HCT116 (cell line): Measurements from ENCODE around the gene AXIN2. TPM values are rescaled to one million over a fixed set of nuclear protein-coding genes. Genes with fewer than 3 reads are reported as not detected.

Source experiments
- ATAC-seq: fragments of 200-7000 bp; cut with Tn5 transposase; 2 replicates; pipeline ENCODE4 v1.9.1; 2020; ENCODE audit warnings: mild to moderate bottlenecking, moderate library complexity
- BruUV-seq: library from RNA; stranded (reverse); fragments of 400-500 nt; replicated peaks from 2 replicates; lab custom pipeline; 2021; lab: Mats Ljungman, UMichigan
- CTCF ChIA-PET: fragments of 300-600 bp; sonication (Branson Sonifier 250); formaldehyde crosslinking; loops from one replicate; lab custom pipeline; 2021; ENCODE audit warnings: antibody characterized with exemption; lab: Charles Lee
- POLR2A ChIA-PET: fragments of 300-600, 350-600 bp; sonication (Branson Sonifier 250); formaldehyde crosslinking; loops from one replicate; lab custom pipeline; 2021; ENCODE audit warnings: antibody characterized with exemption; lab: Charles Lee
- RAD21 ChIA-PET, 2 experiments: fragments of 300-600 bp; sonication (Branson Sonifier 250); formaldehyde crosslinking; loops; one replicate each; lab custom pipeline; 2023; ENCODE audit warnings: low total read pairs in 2 of 2; ENCODE audit not compliant: uncharacterized antibody in 2 of 2, unreplicated experiment in 2 of 2, low non-redundant PET in 1 of 2; lab: Charles Lee
- DNase-seq: peaks from one replicate; pipeline ENCODE4 v3.0.0-alpha.2; 2010; ENCODE audit warnings: low read depth, low spot score
- H2AFZ ChIP-seq: fragments of 200-600 bp; shearing (Covaris generic), sonication (generic); 2 replicates; pipeline ENCODE4 v1.6.1; 2017; ENCODE audit warnings: low read depth, mixed run types, mixed read lengths, antibody characterized with exemption, low read length; ENCODE audit not compliant: poor library complexity, severe bottlenecking
- H3K27ac ChIP-seq: 2 replicates; pipeline ENCODE4 v1.5.1; 2012; ENCODE audit warnings: low read depth, low read length
- H3K27me3 ChIP-seq: fragments of 200-600 bp; sonication (generic); 2 replicates; pipeline ENCODE4 v1.6.1; 2016; ENCODE audit warnings: mixed run types, low read length, mixed read lengths; ENCODE audit not compliant: insufficient read depth
- H3K36me3 ChIP-seq, 2 experiments: fragments of 200-500 bp in 1 of 2; fragments of 200-600 bp in 1 of 2; sonication (Bioruptor generic) in 1 of 2; sonication (generic) in 1 of 2; 2 replicates each; pipeline versions ENCODE4 v1.5.1 to v1.6.1; 2014 to 2016; ENCODE audit warnings: low read length in 2 of 2, inconsistent platforms in 1 of 2, mixed read lengths in 1 of 2, mixed run types in 1 of 2; ENCODE audit not compliant: insufficient read depth in 2 of 2, control insufficient read depth in 1 of 2
- H3K4me1 ChIP-seq, 2 experiments: fragments of 200-600 bp in 1 of 2; sonication (generic) in 1 of 2; 2 replicates each; pipeline versions ENCODE4 v1.5.1 to v1.6.1; 2012 to 2017; ENCODE audit warnings: low read length in 2 of 2, inconsistent platforms in 1 of 2, mild to moderate bottlenecking in 1 of 2, mixed read lengths in 1 of 2, mixed run types in 1 of 2, moderate library complexity in 1 of 2; ENCODE audit not compliant: insufficient read depth in 2 of 2, control insufficient read depth in 1 of 2
- H3K4me2 ChIP-seq: fragments of 200-600 bp; sonication (generic); 2 replicates; pipeline ENCODE4 v1.6.1; 2017; ENCODE audit warnings: mixed run types, low read length, mixed read lengths
- H3K4me3 ChIP-seq, 2 experiments: fragments of 200-600 bp in 1 of 2; sonication (generic) in 1 of 2; replicated peaks in 1 of 2; 2 replicates each; pipeline ENCODE4 v1.5.1; 2011 to 2016; ENCODE audit warnings: low read length in 2 of 2, control low read depth in 1 of 2, low read depth in 1 of 2, mild to moderate bottlenecking in 1 of 2, mixed read lengths in 1 of 2, mixed run types in 1 of 2
- H3K79me2 ChIP-seq: fragments of 200-600 bp; sonication (generic); 2 replicates; pipeline ENCODE4 v1.6.1; 2017; ENCODE audit warnings: mild to moderate bottlenecking, mixed run types, low read length, moderate library complexity, mixed read lengths; ENCODE audit not compliant: insufficient read depth
- H3K9ac ChIP-seq: fragments of 200-600 bp; sonication (generic); 2 replicates; pipeline ENCODE4 v1.6.1; 2016; ENCODE audit warnings: low read length, mixed read lengths
- H3K9me2 ChIP-seq: fragments of 200-600 bp; sonication (generic), shearing (Covaris generic); 2 replicates; pipeline ENCODE4 v1.6.1; 2017; ENCODE audit warnings: mixed run types, mild to moderate bottlenecking, moderate library complexity; ENCODE audit not compliant: insufficient read depth
- H3K9me3 ChIP-seq, 2 experiments: fragments of 200-500 bp in 1 of 2; fragments of 200-600 bp in 1 of 2; sonication (Bioruptor generic) in 1 of 2; sonication (generic) in 1 of 2; 2 replicates each; pipeline ENCODE4 v1.6.1; 2014 to 2017; ENCODE audit warnings: low read length in 2 of 2, mixed read lengths in 2 of 2, inconsistent platforms in 1 of 2, low read depth in 1 of 2, mild to moderate bottlenecking in 1 of 2, mixed run types in 1 of 2, moderate library complexity in 1 of 2; ENCODE audit not compliant: control insufficient read depth in 1 of 2, insufficient read depth in 1 of 2
- H4K20me1 ChIP-seq: fragments of 200-600 bp; sonication (generic), shearing (Covaris generic); 2 replicates; pipeline ENCODE4 v1.6.1; 2017; ENCODE audit warnings: mixed run types, mild to moderate bottlenecking, moderate library complexity; ENCODE audit not compliant: insufficient read depth
- CBX3 ChIP-seq: IDR thresholded peaks from 2 replicates; pipeline ENCODE4 v1.6.1; 2012; ENCODE audit warnings: low read depth
- CEBPB ChIP-seq: IDR thresholded peaks from 2 replicates; pipeline ENCODE4 v1.6.1; 2012; ENCODE audit warnings: low read depth
- CTCF ChIP-seq, 3 experiments: fragments of 200-600 bp in 1 of 3; sonication (generic) in 1 of 3; IDR thresholded peaks in 2 of 3; conservative IDR thresholded peaks in 1 of 3; 2 replicates each; pipeline ENCODE4 v1.5.1; 2012 to 2017; ENCODE audit warnings: low read depth in 2 of 3, low read length in 2 of 3, antibody characterized with exemption in 1 of 3, borderline replicate concordance in 1 of 3, control low read depth in 1 of 3, mild to moderate bottlenecking in 1 of 3, mixed read lengths in 1 of 3, mixed run types in 1 of 3, moderate library complexity in 1 of 3; ENCODE audit not compliant: insufficient read depth in 1 of 3
- EZH2 ChIP-seq: fragments of 200-600 bp; sonication (generic); IDR thresholded peaks from 2 replicates; pipeline ENCODE4 v1.6.1; 2017; ENCODE audit warnings: antibody characterized with exemption, mixed run types
- EZH2phosphoT487 ChIP-seq: fragments of 200-600 bp; IDR thresholded peaks from 2 replicates; pipeline ENCODE4 v1.6.1; 2018; ENCODE audit warnings: antibody characterized with exemption, borderline replicate concordance
- RAD21 ChIP-seq: IDR thresholded peaks from 2 replicates; pipeline ENCODE4 v1.6.1; 2012; ENCODE audit warnings: low read depth, mild to moderate bottlenecking
- SIN3A ChIP-seq: IDR thresholded peaks from 2 replicates; pipeline ENCODE4 v1.6.1; 2012; ENCODE audit warnings: low read depth
- SRF ChIP-seq: IDR thresholded peaks from 2 replicates; pipeline ENCODE4 v1.6.1; 2012; ENCODE audit warnings: low read depth
- TCF7L2 ChIP-seq: IDR thresholded peaks from 2 replicates; pipeline ENCODE4 v1.7.0; 2011; ENCODE audit warnings: borderline replicate concordance, inconsistent platforms; ENCODE audit not compliant: insufficient read depth, insufficient read length; ENCODE audit errors: extremely low read depth
- YY1 ChIP-seq: IDR thresholded peaks from 2 replicates; pipeline ENCODE4 v1.6.1; 2011; ENCODE audit warnings: low read length, low read depth, moderate library complexity, mild to moderate bottlenecking; ENCODE audit not compliant: insufficient replicate concordance; ENCODE audit errors: extremely low read depth
- intact Hi-C: fragments of 100-400 bp; cut with micrococcal nuclease; formaldehyde crosslinking; loops from 2 replicates; pipeline ENCODE4 v1.10.0; 2022
- total RNA-seq: library from RNA; stranded (reverse); gene quantifications from one replicate; pipeline ENCODE4 v1.2.1, GENCODE V29; 2021; ENCODE audit not compliant: unreplicated experiment
- TF ChIP-seq, protein P1 (sequence below): IDR thresholded peaks from 2 replicates; pipeline ENCODE4 v1.6.1; 2012
- TF ChIP-seq, protein P2 (sequence below): IDR thresholded peaks from 2 replicates; pipeline ENCODE4 v1.6.1; 2012; ENCODE audit warnings: low read depth

The AXIN2 gene
- total RNA-seq, 1 experiment from 2014 or later = 7.1 TPM

DNA sequence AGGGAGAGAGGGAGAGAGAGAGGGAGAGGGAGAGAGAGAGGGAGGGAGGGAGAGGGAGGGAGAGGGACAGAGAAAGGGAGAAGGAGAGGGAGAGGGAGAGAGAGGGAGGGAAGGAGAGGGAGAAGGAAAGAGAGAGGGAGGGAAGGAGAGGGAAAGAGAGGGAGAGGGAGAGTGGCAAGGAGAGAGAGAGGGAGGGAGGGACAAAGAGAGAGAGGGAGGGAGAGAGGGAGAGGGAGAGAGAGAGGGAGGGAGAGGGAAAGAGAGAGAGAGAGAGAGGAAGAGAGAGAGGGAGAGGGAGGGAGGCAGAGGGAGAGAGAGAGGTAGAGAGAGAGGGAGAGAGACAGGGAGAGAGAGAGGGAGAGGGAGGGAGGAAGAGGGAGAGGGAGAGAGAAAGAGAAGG is 73.5 kb downstream of the AXIN2 start (continued):
- TF ChIP-seq EZH2 (no peak), CEBPB (no peak)

GRCh38 chr17:65487161-65487560 is 74.3 kb downstream of the AXIN2 start:
- Histone ChIP-seq H3K4me2 (no peak overlapping the region), H3K79me2 (no peaks in the 10 kb centered on the region), H3K9me3 (no peaks in the 10 kb centered on the region), H3K4me3 (no peak overlapping the region), H3K4me1 (no peaks in the 10 kb centered on the region), H3K9ac (no peak overlapping the region), H3K27ac (no peak overlapping the region), H4K20me1 (no peaks in the 10 kb centered on the region), H2AFZ (no peak overlapping the region), H3K27me3 (peaks cover 6% of the 10 kb centered on the region; the same call in 1 of the 2 replicates), H3K9me2 (0 out of 2 replicates have a peak, but pooled peaks cover 6% of the 10 kb centered on the region), H3K36me3 (no peaks in the 10 kb centered on the region)
- RAD21 ChIA-PET = no interaction called here
- intact Hi-C loops = no loop called here
- CTCF ChIA-PET = no interaction called here
- ATAC-seq (no peak), DNase-seq (no peak)
- POLR2A ChIA-PET = no interaction called here
- no TSS peak for BruUV-seq
- TF ChIP-seq YY1 (no peak), SIN3A (no peak), EZH2phosphoT487 (no peak), SRF (no peak), TCF7L2 (no peak), RAD21 (no peak), CTCF (IDR thresholded peaks at IDR 0.05 in 2 of 3, conservative IDR thresholded peaks at IDR 0.05 in 1 of 3; ENCODE audit: borderline replicate concordance in 1 of 3, insufficient read depth in 1 of 3, low read depth in 2 of 3, low read length in 2 of 3) (no peak), CBX3 (no peak), CEBPB (no peak)
- TF ChIP-seq, protein P1, sequence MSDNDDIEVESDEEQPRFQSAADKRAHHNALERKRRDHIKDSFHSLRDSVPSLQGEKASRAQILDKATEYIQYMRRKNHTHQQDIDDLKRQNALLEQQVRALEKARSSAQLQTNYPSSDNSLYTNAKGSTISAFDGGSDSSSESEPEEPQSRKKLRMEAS = no peak
- TF ChIP-seq, protein P2, sequence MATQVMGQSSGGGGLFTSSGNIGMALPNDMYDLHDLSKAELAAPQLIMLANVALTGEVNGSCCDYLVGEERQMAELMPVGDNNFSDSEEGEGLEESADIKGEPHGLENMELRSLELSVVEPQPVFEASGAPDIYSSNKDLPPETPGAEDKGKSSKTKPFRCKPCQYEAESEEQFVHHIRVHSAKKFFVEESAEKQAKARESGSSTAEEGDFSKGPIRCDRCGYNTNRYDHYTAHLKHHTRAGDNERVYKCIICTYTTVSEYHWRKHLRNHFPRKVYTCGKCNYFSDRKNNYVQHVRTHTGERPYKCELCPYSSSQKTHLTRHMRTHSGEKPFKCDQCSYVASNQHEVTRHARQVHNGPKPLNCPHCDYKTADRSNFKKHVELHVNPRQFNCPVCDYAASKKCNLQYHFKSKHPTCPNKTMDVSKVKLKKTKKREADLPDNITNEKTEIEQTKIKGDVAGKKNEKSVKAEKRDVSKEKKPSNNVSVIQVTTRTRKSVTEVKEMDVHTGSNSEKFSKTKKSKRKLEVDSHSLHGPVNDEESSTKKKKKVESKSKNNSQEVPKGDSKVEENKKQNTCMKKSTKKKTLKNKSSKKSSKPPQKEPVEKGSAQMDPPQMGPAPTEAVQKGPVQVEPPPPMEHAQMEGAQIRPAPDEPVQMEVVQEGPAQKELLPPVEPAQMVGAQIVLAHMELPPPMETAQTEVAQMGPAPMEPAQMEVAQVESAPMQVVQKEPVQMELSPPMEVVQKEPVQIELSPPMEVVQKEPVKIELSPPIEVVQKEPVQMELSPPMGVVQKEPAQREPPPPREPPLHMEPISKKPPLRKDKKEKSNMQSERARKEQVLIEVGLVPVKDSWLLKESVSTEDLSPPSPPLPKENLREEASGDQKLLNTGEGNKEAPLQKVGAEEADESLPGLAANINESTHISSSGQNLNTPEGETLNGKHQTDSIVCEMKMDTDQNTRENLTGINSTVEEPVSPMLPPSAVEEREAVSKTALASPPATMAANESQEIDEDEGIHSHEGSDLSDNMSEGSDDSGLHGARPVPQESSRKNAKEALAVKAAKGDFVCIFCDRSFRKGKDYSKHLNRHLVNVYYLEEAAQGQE = no peak
